Stimulated activated CD8-positive, alpha-beta memory T cell treated with anti-CD3 and anti-CD28 coated beads, Interleukin-15, amount 100 ng/mL, for 4 hours (primary cell): ENCODE data around the gene ASXL1.
A peak's percentile ranks its signal among the peaks of the same experiment; 100 is the strongest.

Source experiments
- DNase-seq, 2 donors: peaks; one replicate each; pipeline ENCODE4 v3.0.0-alpha.2; 2020; ENCODE audit warnings: low read depth in 2 of 2

ASXL1 gene

GRCh38 chr20:32407131-32407750, 49.1 kb downstream of the ASXL1 start:
- peak; percentile 42 to 62 for DNase-seq

- no peak for DNase-seq
Observed at GRCh38 chr20:32411955-32412706, 54.0 kb downstream of the ASXL1 start.

- no peak for DNase-seq
Observed at GRCh38 chr20:32415494-32415893, 57.4 kb downstream of the ASXL1 start.

DNA sequence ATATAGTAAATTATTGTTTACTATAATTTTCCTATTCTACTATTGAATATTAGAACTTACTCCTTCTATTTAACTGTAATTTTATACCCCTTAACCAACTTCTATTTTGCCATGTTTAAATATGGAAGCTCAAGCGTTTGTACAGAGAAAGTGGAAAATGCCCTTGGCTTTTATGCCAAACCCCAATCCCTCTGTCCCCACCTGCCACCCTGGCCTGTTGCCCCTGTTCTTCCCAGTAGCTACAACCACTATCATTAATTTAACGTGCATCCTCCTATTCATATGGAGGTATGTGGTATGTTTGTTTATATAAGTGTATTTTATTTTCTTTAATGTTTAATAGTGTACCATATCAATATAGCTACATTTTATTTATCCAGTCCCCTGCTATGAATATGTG, 58.1 kb downstream of the ASXL1 start:
- no peak for DNase-seq

DNA sequence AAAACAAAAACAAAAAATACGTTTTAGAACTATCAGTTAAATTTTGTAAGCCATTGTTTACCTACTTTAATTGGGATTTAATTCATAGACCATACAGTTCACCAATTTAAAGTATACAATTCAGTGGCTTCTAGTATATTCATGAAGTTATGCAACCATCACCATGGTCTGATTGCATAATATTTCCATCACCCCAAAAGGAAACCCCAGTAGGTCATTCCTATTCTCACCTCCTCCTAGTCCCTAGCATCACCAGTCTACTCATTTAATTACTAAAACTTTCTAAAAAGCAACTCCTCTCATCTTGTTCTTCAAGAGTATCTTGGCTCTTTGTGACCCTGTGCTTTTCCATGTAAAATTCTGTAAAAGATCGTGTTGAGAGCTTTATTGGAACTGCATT, 60.2 kb downstream of the ASXL1 start:
- DNase-seq: no peak

DNA sequence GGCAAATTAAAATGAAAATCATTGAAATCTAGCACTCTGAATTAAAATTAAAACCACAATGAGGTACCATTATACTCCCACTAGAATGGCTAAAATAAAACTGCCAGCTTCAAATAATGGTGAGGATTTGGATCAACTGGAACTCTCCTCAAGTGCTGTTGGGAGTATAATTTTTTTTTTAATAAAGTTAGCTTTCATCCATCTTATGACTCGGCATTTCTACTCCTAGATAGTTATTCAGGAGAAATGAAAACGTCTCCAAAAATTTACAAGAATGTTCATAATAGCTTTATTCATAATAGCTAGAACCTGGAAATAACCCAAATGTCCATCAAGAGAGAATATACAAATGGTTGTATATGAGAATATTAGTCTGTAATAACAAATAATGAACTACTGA, 63.2 kb downstream of the ASXL1 start:
- no peak for DNase-seq

- no peak for DNase-seq
Observed at GRCh38 chr20:32427996-32428395, 69.9 kb downstream of the ASXL1 start.

DNA sequence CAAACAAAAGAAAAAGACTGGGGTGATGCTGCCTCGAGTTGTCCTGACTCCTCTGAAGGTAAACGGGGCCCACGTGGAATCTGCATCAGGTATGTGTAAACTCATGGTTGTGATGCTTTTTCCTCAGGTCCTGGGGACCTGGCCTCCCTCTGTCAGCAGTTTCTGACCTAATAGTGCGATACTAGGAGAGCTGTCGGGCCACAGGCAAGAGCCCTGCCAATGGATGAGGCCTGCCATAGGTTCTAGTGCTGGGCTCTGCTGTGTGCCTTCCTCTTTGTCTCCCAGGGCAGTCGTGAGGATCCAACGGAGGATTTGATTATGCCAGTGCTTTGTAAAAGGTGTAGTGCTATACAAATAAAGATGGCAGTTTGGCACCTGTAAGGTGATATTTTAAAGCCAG, 71.2 kb downstream of the ASXL1 start:
- DNase-seq: no peak

DNA sequence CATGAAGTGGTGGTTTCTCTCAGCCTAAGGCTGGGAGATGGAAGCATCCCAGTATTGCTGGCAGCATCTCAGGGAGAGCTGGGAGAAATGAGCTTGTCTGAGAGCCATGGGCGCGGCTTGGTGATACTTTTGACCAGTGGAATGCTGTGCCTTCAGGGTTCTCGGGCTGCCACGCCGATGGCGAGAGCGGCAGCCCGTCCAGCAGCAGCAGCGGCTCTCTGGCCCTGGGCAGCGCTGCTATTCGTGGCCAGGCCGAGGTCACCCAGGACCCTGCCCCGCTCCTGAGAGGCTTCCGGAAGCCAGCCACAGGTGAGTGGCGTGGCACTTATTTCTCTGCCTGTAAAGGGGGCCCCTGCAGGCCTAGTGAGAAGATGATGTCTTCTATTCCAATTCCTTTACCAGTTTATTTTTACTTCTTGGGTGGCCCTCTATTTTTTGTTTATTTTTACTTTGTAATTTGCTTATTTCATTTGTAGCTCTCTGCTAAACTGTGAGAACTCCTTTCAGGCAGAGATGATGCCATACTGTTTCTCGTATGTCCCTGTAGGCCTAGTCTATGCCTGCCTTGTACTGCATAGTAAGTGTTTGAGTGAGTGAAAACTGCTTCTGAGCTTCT, 71.7 kb downstream of the ASXL1 start:
- no peak for DNase-seq

DNA sequence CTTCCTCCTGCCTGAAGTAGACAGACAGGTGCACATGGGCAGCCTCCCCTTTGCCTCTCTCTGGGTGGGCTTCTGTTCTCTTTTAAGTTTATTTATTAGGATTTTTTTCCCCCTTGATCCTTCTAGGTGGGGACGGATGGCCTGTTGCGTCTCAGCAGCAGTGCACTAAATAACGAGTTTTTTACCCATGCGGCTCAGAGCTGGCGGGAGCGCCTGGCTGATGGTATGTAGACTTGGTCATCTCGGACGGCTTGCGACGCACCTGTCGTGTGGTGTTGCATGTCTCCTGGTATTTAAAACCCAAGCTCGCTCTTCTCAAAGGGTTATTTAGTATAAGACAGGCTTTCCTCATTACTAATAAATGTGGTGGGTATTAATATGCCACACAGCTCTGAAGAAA, 73.3 kb downstream of the ASXL1 start:
- no peak for DNase-seq

DNA sequence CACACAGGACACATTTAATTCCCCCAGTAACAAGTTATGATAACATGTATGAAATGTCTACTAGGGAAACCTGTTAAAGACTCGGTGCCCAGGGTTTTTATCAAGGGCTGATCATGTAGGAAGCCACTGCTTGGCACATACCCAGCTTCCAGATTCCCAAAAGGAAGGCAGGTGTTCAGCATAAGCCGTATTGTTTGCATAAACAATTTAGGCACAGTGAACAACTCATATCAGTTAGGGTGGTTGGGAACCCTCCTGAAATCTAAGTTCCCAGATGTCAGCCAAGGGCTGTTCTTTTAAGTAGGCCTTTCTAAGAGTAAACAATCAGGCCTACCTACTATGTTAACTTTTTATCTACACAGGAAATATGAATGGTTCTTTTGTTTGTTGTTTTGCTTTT, 74.1 kb downstream of the ASXL1 start:
- no peak for DNase-seq

- DNase-seq: no peak
Observed at GRCh38 chr20:32433311-32434021, 75.3 kb downstream of the ASXL1 start.

- no peak for DNase-seq
Observed at GRCh38 chr20:32434434-32434833, 76.3 kb downstream of the ASXL1 start.

DNA sequence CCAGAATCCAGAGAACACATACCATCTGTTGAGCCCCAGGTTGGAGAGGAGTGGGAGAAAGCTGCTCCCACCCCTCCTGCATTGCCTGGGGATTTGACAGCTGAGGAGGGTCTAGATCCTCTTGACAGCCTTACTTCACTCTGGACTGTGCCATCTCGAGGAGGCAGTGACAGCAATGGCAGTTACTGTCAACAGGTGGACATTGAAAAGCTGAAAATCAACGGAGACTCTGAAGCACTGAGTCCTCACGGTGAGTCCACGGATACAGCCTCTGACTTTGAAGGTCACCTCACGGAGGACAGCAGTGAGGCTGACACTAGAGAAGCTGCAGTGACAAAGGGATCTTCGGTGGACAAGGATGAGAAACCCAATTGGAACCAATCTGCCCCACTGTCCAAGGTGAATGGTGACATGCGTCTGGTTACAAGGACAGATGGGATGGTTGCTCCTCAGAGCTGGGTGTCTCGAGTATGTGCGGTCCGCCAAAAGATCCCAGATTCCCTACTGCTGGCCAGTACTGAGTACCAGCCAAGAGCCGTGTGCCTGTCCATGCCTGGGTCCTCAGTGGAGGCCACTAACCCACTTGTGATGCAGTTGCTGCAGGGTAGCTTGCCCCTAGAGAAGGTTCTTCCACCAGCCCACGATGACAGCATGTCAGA, 77.4 kb downstream of the ASXL1 start:
- DNase-seq: no peak

GRCh38 chr20:32436142-32436861, 78.2 kb downstream of the ASXL1 start:
- no peak for DNase-seq

GRCh38 chr20:32436968-32437367, 78.8 kb downstream of the ASXL1 start:
- DNase-seq: no peak

DNA sequence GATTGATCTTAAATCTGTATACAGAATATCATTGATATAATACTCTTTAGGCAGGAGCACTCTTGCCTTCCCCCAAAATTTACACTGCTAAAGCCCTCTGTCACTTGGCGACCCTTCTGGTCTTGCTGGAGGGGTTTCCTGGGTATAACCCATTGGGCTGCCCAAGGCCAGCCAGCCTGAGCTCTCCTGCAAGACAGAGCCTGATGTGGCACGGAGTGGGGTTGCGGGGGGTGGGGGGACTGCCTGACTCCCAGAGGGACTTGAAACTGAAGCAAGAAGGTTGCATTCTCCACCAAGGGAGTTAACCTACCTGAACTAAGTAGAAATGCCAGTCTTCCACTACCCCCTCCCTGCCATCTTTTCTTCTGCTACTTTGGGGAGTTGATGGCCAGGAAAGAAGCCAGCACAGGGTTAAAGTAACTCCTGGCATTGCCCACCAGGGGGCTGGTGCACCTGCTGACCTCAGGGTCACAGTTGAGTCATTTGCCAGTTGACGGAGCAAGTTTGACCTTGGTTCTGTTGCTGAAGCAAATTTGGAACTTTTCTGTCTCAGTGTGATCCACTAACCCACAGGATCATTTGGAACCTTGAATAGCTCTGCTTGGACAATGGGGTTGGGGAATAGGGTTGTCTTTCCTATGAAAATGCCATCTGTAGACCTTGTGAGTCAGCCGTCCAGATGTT, 79.4 kb downstream of the ASXL1 start:
- DNase-seq: no peak

- no peak for DNase-seq
Observed at GRCh38 chr20:32438331-32438858, 80.3 kb downstream of the ASXL1 start.

GRCh38 chr20:32439132-32439829, 81.2 kb downstream of the ASXL1 start:
- DNase-seq: no peak
